Ishikawa (cell line): Measurements from ENCODE around the gene RIMS4.

Experiments
- FOXM1 ChIP-seq: IDR thresholded peaks from 2 replicates; pipeline ENCODE4 v1.6.1; 2012; ENCODE audit warnings: low read depth, borderline replicate concordance
- RAD21 ChIP-seq: IDR thresholded peaks from 2 replicates; pipeline ENCODE4 v1.6.1; 2012; ENCODE audit warnings: low read depth
- REST ChIP-seq: IDR thresholded peaks from 2 replicates; pipeline ENCODE4 v1.6.1; 2012; ENCODE audit warnings: low read depth, mild to moderate bottlenecking
- TAF1 ChIP-seq: IDR thresholded peaks from 2 replicates; pipeline ENCODE4 v1.6.1; 2012; ENCODE audit warnings: low read depth, mild to moderate bottlenecking
- TCF12 ChIP-seq: IDR thresholded peaks from 2 replicates; pipeline ENCODE4 v1.6.1; 2012; ENCODE audit warnings: low read depth
- TEAD4 ChIP-seq: IDR thresholded peaks from 2 replicates; pipeline ENCODE4 v1.6.1; 2012
- YY1 ChIP-seq: IDR thresholded peaks from 2 replicates; pipeline ENCODE4 v1.6.1; 2012; ENCODE audit warnings: low read depth
- ZBTB7A ChIP-seq: IDR thresholded peaks from 2 replicates; pipeline ENCODE4 v1.6.1; 2012; ENCODE audit warnings: low read depth
- TF ChIP-seq, protein P1 (sequence below): IDR thresholded peaks from 2 replicates; pipeline ENCODE4 v1.6.1; 2012

- TF ChIP-seq TCF12, result no peak
- TF ChIP-seq TAF1, result no peak
- no peak for TF ChIP-seq ZBTB7A
- no peak for TF ChIP-seq REST
- TF ChIP-seq TEAD4, result no peak
- TF ChIP-seq FOXM1, result no peak
- TF ChIP-seq RAD21, result no peak
- TF ChIP-seq, protein P1, sequence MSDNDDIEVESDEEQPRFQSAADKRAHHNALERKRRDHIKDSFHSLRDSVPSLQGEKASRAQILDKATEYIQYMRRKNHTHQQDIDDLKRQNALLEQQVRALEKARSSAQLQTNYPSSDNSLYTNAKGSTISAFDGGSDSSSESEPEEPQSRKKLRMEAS, result no peak
- no peak for TF ChIP-seq YY1
Measured at GRCh38 chr20:44743080-44743701, 67.2 kb downstream of the RIMS4 start.
